NCI-H1694 (cell line): Measurements from ENCODE around the gene YKT6.
"Not testable (repeated sequence)": the region's sequence is repeated elsewhere in the genome, so short reads cannot be mapped to it uniquely, and the experiment has no call there.

ENCODE experiments used
- DNase-seq: peaks from one replicate; lab custom pipeline; 2025; lab: John Stamatoyannopoulos, UW

Gene YKT6

DNA sequence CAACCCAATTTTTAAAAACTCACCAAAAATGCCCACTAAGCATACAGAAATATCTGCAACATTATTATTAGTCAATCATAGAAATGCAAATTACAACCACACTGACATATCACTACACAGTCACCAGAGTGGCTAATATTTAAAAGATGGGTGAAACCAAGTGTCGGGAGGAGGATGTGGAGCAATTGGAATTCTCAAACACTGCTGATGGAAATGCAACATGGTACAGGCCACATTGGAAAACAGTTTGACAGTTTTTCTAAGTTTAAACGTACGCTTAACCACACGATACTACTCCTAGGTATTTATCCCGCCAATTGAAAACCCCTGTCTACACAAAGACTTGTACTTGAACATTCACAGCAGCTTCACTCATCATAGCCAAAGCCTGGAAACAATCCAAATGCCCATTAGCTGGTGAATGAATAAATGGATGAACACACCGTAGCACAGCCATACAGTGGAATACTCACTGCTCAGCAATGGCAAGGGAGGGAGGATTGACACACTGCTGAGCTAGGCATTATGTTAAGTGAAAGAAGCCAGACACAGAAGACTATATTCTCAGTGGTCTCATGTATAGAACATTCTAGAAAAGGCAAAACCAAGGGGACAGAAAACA, 27.9 kb upstream of the YKT6 start:
- no peak for DNase-seq

DNA sequence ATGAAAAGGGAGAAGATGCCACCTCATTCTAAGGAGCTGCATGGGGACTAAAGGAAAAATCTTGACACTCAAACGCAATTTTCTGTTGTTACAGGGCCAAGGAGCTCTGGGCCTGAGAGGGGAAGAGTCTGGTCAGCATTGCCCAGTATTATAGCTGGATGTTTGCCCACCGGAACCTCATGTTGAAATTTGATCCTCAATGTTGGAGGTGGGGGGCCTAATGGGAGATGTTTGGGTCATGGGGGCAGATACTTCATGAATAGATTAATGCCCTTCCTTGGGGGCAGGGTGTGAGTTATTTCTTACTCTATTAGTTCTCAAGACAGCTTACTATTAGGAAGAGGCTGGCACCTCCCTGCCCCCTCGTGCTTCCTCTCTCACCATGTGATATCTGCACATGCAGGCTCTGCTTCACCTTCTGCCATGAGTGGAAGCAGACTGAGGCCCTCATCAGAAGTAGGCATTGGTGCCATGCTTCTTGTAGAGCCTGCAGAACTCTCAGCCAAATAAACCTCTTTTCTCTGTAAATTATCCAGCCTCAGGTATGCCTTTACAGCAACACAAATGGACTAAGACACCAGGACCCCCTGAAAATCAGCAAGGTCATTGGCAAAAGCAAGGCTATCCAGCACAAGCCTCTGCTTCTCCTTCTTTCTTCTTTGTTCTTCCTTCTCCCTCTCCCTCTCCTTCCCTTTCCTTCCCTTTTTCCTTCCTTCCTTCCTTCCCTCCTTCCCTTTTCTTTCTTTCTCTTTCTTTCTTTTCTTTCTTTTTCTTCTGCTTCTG, 26.7 kb upstream of the YKT6 start:
- no peak for DNase-seq

DNA sequence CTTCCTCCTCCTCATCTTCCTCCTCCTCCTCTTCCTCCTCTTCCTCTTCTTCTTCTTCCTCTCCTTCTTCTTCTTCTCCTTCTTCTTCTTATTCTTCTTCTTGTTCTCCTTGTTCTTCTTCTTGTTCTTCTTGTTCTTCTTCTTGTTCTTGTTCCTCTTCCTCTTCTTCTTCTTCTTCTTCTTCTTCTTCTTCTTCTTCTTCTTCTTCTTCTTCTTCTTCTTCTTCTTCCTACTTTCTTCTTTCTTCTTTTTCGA, 26.2 kb upstream of the YKT6 start:
- DNase-seq, result not testable (repeated sequence)

DNA sequence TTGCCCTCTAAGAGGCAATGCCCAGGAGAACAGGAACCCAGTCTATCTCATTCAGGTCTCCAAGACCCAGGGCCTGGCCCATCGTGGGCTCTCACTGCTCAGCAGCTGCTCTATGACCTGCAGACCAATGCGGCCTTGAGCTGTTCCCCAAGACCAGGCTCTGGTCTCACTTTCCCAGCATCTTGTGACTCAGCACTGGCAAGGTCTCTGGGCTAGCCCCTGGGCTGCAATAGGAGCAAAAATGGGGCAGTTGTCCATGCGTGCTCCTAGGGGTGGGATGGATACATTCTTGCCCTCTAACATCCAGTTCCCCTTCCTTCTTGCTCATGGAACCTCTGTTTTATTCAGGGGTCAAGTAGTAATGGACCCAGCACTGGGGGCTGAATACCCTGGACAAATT, 25.0 kb upstream of the YKT6 start:
- DNase-seq, result no peak

DNA sequence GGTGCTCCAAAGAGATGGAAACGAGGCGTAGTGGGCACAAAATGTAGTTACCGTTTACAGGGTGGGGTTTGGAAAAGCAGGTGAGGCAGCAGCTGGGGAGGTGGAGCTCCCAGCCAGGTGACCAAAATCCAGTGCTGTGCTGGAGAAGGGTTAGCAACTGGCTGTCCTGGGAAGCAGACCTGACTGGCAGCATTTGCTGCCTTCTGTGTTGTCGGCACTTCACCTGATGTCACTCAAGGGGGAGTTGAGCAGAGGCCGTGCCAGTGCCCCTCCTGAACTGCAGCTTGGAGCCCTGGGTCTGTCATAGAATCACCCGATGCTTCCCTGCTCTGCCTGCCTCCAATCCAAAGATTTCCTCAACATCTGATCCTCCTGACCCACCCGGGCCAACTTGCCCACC, 24.3 kb upstream of the YKT6 start:
- no peak for DNase-seq

- peak; percentile 12 for DNase-seq
These were observed 23.1 kb upstream of the YKT6 start for GRCh38 chr7:44177570-44178131.

- no peak for DNase-seq
These were observed 20.1 kb upstream of the YKT6 start for GRCh38 chr7:44180631-44181030.

- no peak for DNase-seq
These were observed 18.0 kb upstream of the YKT6 start for GRCh38 chr7:44182827-44183226.

DNA sequence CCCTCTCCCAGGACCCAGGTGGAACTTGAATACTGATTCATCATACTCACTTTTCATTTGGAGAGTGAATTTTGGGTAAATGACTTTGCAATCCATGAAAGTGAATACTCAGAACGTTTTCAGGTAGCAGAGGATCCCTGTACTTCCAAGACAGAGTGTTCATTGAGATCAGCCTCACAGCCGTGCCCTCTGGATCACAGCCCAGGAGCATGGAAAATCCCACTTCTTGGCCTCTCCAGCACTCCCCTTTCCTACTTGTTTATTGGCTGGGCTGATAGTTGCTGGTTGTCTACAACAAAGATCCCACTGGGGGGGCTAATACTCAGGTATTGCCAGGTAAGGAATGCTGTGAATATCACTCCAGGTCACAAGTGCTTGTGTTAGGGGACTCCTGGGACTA, 17.4 kb upstream of the YKT6 start:
- no peak for DNase-seq

DNA sequence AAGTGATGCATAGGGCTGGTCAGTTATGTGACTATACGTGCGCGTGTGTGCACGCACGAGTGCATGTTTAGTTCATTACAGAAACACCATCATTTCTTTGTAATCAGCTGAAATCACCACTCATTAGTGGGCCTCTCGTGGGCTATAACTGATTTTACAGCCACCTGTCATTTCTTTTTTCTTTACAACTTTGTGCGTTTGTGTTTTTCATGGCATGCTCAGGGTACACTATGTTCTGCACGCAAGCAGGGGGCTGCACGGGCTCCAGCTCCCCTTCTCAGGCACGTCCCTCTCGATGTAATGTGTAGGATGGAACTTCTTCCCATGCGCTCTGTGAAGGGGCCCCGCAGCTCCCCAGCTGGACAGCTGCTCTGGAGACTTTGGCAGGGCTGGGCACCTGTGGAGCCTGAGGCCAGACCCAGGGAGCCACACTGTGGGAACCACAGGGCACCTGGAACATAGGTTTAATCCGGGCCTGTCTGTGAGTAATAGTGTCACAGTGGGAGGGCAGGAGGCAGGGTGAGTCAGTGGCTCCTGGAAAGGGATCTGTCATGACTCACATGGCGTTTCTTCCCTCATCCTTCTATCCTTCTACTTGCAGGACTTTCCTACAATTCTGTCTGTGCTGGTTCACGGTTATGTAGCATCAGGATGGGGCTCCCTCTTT, 16.4 kb upstream of the YKT6 start:
- no peak for DNase-seq

DNA sequence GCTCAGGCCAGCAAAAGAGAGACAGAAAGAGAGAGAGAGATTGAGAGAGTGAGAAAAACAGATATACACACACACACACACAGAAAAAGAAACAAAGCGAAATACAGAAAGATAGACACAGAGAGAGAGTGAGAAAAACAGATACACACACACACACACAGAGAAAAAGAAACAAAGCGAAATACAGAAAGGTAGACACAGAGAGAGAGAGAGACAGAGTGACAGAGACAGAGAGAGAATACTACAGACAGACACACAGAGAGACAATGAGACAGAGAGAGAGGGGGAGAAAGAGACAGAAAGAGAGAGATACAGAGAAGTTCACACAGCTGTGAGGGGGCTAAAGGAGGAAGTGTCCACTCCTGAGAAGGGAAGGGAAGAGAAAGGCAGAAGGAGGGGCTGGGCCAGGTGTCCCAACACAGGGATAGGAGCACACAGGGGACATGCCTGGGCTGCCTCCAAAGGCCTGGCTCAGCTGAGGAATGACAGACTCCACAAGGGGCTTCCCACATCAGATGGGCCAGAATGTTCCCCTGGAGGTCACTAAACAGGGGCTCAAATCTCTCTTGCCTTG, 15.8 kb upstream of the YKT6 start:
- no peak for DNase-seq

GRCh38 chr7:44185729-44186128, 15.0 kb upstream of the YKT6 start:
- no peak for DNase-seq

DNA sequence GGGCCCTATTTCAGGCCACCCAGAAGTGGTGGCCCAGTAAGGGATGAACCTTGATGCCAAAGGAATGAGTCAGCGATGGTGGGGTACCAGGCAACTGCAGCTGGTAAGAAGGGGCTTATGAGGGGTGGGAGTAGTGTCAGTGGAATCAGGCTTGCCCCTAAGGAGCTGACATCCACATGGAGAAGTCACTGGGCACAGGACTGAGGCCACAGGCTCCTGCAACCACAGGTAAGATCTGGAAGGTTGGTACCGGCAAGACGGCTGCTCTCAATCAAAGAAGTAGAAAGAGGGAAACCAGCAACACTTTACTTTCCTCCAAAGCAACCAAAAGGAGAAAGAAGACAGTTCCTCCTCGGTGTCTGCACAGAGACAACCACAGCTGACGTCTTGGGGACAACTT, 14.0 kb upstream of the YKT6 start:
- DNase-seq, result no peak

GRCh38 chr7:44187636-44188416, 13.0 kb upstream of the YKT6 start:
- DNase-seq, result no peak

- no peak for DNase-seq
These were observed 12.1 kb upstream of the YKT6 start for GRCh38 chr7:44188480-44189225.

GRCh38 chr7:44189286-44189992, 11.3 kb upstream of the YKT6 start, which contains the start of gene GCK:
TSS of gene GCK (minus strand) at chr7:44189439. CDS start at chr7:44188953, 486 bp downstream.
- no peak for DNase-seq

- DNase-seq, result no peak
These were observed 10.5 kb upstream of the YKT6 start for GRCh38 chr7:44189993-44190872.

DNA sequence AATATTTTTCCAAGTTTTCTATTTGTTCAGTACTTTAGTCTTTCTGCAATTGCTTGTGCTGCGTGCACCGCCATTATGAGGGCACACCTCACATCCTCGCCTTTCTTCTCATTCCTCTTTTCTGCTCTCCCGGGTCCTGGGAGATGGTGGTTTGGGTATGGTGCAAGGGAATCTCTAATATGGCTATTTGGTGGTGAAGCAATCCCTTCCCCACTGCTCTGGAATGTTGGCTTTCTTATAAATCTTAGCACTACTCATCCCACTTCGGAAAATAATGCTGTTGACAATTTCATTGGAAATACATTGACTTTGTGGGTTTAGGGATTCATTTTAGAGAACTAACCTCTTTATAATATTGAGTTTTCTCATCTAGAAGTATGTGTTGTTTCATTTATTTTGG, 9.6 kb upstream of the YKT6 start:
- no peak for DNase-seq

GRCh38 chr7:44193011-44193802, 7.6 kb upstream of the YKT6 start:
- no peak for DNase-seq
